Small intestine (tissue), 7 donors: ENCODE measurements around the gene ADGRG6. TPM values are rescaled to one million over a fixed set of nuclear protein-coding genes. Genes with fewer than 3 reads are reported as not detected.

Source experiments
- DNase-seq, 2 donors: peaks; one replicate each; pipeline versions ENCODE4 v3.0.0 to v3.0.0-alpha.2; 2013
- FAIRE-seq: peaks from 2 replicates; lab custom pipeline; 2012; peaks lifted over from hg19 to GRCh38; lab: Jason Lieb, UNC
- H3K27ac ChIP-seq, 3 donors: one replicate each; pipeline ENCODE4 v1.5.1; 2013; ENCODE audit warnings: low read length in 2 of 3, mild to moderate bottlenecking in 2 of 3, control low read depth in 1 of 3, inconsistent platforms in 1 of 3, low read depth in 1 of 3, moderate library complexity in 1 of 3
- H3K27me3 ChIP-seq, 3 donors: one replicate each; pipeline ENCODE4 v1.6.1; 2013; ENCODE audit warnings: low read length in 3 of 3, inconsistent platforms in 1 of 3; ENCODE audit not compliant: control insufficient read depth in 3 of 3, insufficient read depth in 3 of 3
- H3K36me3 ChIP-seq, 3 donors: one replicate each; pipeline ENCODE4 v1.6.1; 2013; ENCODE audit warnings: low read length in 3 of 3, inconsistent platforms in 1 of 3, low read depth in 1 of 3, mild to moderate bottlenecking in 1 of 3, moderate library complexity in 1 of 3; ENCODE audit not compliant: control insufficient read depth in 3 of 3, insufficient read depth in 2 of 3
- H3K4me1 ChIP-seq, 3 donors: one replicate each; pipeline ENCODE4 v1.6.1; 2013; ENCODE audit warnings: low read length in 2 of 3, inconsistent platforms in 1 of 3, low read depth in 1 of 3, mild to moderate bottlenecking in 1 of 3, moderate library complexity in 1 of 3; ENCODE audit not compliant: control insufficient read depth in 3 of 3, insufficient read depth in 2 of 3
- H3K4me3 ChIP-seq, 3 donors: one replicate each; pipeline ENCODE4 v1.5.1; 2013; ENCODE audit warnings: low read length in 3 of 3, control low read depth in 1 of 3, inconsistent platforms in 1 of 3, low read depth in 1 of 3, mild to moderate bottlenecking in 1 of 3, moderate library complexity in 1 of 3
- H3K9me3 ChIP-seq, 2 donors: one replicate each; pipeline ENCODE4 v1.6.1; 2013; ENCODE audit warnings: low read depth in 1 of 2, low read length in 1 of 2; ENCODE audit not compliant: control insufficient read depth in 2 of 2, insufficient read depth in 1 of 2
- WGBS, 3 donors: extraction: QIAGEN DNeasy Blood & Tissue Kit; methylation state at CpG; one replicate each; pipeline ENCODE4 v1.1.7; 2013; 5-methylcytosine and 5-hydroxymethylcytosine counted together
- polyA plus RNA-seq, 4 donors: library from polyadenylated mRNA; stranded (reverse) in 3 of 4; unstranded in 1 of 4; fragments of 200-250 nt in 3 of 4; fragments of 120-200 nt in 1 of 4; gene quantifications; one replicate each; pipeline versions ENCODE4 v1.2.1 to v1.2.3, GENCODE V29; 2013
- donor health status: healthy with polysubstance abuse.
- donor health status: control.
- donor health status: control.
- donor health status: Bipolar disorder and iron deficiency.
- donor health status: healthy.

Gene ADGRG6
- polyA plus RNA-seq, 4 donors: 5.4 to 25.8 (median 11.1) TPM

DNA sequence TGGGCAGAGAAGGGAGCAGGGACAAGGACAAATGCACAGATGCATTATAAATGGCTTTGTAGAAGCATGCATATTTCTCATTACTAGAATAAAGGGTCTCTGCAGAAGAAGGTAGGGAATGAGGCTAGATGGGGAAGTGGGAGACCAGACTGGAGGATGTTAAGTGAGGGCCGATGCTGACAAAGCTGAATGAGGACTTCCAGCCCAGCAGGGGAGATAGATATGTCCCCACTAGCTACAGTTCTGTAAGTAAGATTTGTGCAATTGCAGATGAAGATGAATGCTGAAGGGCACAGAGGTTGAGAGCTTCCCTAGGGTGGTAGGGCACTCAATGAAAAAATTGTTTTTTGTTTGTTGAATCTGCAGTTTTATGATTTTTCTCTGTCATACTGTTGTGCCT, 16.9 kb downstream of the ADGRG6 start:
- Histone ChIP-seq H3K27ac (no peak overlapping the region), H3K9me3 (no peaks in the 10 kb centered on the region), H3K27me3 (no peaks in the 10 kb centered on the region), H3K4me3 (no peak overlapping the region), H3K4me1 (no peaks in the 10 kb centered on the region), H3K36me3 (no peaks in the 10 kb centered on the region)
- WGBS, 3 donors: 74 to 83% (median 77%) methylated on average over 1 of the region's 1 CpG
- DNase-seq (no peak), FAIRE-seq (no peak)

DNA sequence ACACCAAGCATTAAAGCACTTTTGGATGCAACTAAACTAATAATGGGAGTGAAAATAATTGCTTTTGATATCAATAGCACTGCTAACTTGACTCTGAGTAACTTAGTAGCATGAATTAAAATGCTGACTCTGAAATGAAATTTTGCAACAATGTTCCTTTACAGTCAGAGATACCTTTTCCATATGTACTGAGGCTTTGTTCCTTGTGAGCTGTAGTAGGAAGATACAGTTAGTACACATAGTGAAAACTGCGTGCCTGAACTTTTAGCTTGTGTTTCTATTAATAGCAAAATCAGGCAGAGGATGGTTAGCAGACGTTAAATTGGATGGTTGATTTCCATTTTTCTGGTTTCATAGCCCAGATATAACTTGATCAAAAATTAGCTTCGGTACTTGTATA, 18.6 kb downstream of the ADGRG6 start:
- Histone ChIP-seq H3K4me1 (peaks cover 0 to 10% (median 0%) of the 10 kb centered on the region in 3 donors), H3K4me3 (no peak overlapping the region), H3K27me3 (no peaks in the 10 kb centered on the region), H3K27ac (no peak overlapping the region), H3K9me3 (peaks cover 0 to 2% of the 10 kb centered on the region in 2 donors), H3K36me3 (no peaks in the 10 kb centered on the region)
- no peak for FAIRE-seq
- WGBS, 3 donors: 70 to 93% (median 83%) methylated on average over 3 of the region's 3 CpGs
- DNase-seq: no peak

DNA sequence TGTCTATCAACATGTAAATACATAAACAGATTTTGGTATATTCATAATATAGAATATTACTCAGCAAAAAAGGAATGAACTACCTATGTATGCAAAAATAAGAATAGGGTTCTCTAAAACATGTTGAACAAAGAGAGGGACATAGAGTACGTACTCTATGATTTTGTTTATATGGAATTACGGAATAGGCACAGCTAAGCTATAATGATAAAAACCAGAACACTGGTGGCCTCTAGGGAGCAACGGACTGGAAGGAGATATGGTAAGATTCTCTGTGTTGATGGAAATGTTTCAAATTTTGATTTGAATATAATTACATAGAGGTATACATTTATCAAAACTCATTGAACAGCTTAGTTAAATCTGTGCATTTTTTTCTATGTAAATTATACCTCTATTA, 19.6 kb downstream of the ADGRG6 start:
- WGBS, 3 donors: 78 to 96% (median 85%) methylated on average over 3 of the region's 3 CpGs
- H3K27ac ChIP-seq: no peak overlapping the region
- H3K36me3 ChIP-seq: no peaks in the 10 kb centered on the region
- H3K9me3 ChIP-seq: peaks cover 0 to 2% of the 10 kb centered on the region in 2 donors
- DNase-seq (no peak), FAIRE-seq (peak; percentile 15)
- H3K27me3 ChIP-seq: no peaks in the 10 kb centered on the region
- H3K4me1 ChIP-seq: peaks cover 0 to 10% (median 0%) of the 10 kb centered on the region in 3 donors
- H3K4me3 ChIP-seq: no peak overlapping the region

DNA sequence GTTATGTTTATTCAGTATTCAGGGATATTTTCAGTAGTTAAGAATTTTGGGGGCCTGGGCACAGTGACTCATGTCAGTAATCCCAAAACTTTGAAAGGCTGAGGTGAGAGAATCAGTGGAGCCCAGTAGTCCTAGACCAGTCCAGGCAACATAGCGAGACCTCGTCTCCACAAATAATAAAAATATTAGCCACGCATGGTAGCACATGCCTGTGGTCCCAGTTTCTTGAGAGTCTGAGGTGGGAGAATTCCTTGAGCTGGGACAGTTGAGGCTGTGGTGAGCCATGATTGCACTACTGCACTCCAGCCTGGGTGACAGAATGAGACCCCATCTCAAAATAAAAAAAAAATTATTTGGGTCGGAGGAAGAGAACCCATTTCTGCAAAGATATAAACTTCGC, 20.3 kb downstream of the ADGRG6 start:
- no peaks in the 10 kb centered on the region for H3K27me3 ChIP-seq
- H3K9me3 ChIP-seq: peaks cover 0 to 2% of the 10 kb centered on the region in 2 donors
- 96 to 98% (median 97%) methylated on average over 5 of the region's 5 CpGs for WGBS, 3 donors
- H3K4me1 ChIP-seq: peaks cover 0 to 10% (median 0%) of the 10 kb centered on the region in 3 donors
- H3K4me3 ChIP-seq: no peak overlapping the region
- H3K27ac ChIP-seq: no peak overlapping the region
- no peak for DNase-seq
- FAIRE-seq: no peak
- H3K36me3 ChIP-seq: no peaks in the 10 kb centered on the region

DNA sequence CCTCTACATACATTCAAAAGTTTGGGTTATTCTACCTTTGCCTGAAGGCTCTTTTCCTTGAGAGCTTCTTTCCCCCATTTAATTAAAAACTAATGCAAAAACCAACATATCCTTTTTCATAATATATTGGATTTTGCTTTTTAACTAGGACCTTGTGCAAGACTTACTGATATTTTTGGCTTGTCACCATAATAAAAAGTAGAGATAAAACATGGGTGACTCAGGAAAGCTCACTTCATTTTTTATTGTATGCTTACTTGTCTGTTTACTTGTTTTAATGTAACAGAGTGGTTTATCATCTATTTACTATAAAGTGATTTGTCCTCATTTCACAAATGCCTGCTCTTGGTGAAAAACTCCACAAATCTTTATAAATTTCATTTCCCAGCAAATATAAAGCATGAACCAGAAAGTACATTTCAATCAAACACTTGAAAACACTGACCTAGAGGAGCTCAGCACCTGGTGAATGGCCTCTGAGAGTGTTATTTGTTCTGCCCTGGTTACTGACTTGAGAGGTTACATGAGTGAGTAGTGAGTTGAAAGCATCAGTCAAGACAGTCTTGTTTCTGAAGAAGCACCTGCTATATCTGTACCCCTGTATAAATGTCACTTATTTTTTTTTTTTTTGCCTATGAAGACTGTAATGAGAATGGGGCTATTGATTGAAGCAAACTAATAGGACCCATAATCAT, 20.8 kb downstream of the ADGRG6 start:
- peak in 1 of 2 donors; percentile 24 for DNase-seq
- Histone ChIP-seq H3K27ac (peak overlapping the region in 1 of 3 donors; percentile 40), H3K4me1 (peaks cover 0 to 10% (median 0%) of the 10 kb centered on the region in 3 donors), H3K4me3 (no peak overlapping the region), H3K36me3 (no peaks in the 10 kb centered on the region), H3K9me3 (peaks cover 0 to 2% of the 10 kb centered on the region in 2 donors), H3K27me3 (no peaks in the 10 kb centered on the region)
- no peak for FAIRE-seq

DNA sequence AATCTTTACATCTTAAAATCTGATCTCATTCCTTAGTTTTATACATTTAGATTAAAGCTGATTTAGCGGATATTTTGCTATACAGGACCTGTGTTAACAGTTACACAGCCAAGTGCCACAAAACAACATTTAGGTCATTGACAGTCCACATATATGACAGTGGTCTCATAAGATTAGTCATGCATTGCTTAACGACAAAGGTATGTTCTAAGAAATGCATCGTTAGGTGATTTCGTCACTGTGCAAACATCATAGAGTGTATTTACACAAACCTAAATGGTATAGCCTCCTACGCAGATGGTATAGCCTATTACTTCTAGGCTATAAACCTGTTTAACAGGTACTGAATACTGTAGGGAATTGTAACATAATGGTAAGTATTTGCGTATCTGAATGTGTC, 21.6 kb downstream of the ADGRG6 start:
- Histone ChIP-seq H3K27me3 (no peaks in the 10 kb centered on the region), H3K4me3 (no peak overlapping the region), H3K4me1 (peaks cover 0 to 10% (median 0%) of the 10 kb centered on the region in 3 donors), H3K36me3 (no peaks in the 10 kb centered on the region), H3K27ac (peak overlapping the region in 1 of 3 donors; percentile 40), H3K9me3 (peaks cover 0 to 2% of the 10 kb centered on the region in 2 donors)
- DNase-seq: peak; percentile 58 to 89
- FAIRE-seq: no peak
- 33 to 67% (median 51%) methylated on average over 6 of the region's 6 CpGs for WGBS, 3 donors

DNA sequence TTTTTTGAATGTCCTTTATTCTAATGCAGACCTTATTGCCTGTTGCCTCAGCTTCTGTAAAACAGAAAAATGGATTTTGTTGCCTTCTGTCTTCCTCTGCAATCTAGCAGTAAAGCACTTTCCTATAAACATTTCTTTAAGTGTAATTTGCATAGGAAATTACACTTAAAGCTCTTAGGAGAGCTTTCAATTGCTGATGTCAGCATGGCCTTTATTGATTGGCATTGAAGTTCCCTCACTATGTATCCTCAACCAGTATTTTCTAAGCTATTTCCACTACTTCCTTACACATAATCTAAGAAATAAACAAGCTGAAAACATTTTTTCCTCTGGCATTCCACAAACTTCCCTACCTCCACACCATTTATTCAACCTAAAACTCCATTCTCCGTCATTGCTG, 22.3 kb downstream of the ADGRG6 start:
- no peak for DNase-seq
- Histone ChIP-seq H3K27ac (peak overlapping the region in 1 of 3 donors; percentile 24), H3K4me3 (no peak overlapping the region), H3K36me3 (no peaks in the 10 kb centered on the region), H3K4me1 (peaks cover 0 to 10% (median 0%) of the 10 kb centered on the region in 3 donors), H3K27me3 (no peaks in the 10 kb centered on the region), H3K9me3 (peaks cover 0 to 2% of the 10 kb centered on the region in 2 donors)
- no peak for FAIRE-seq
- WGBS, 3 donors: 88 to 97% (median 93%) methylated on average over 1 of the region's 1 CpG

DNA sequence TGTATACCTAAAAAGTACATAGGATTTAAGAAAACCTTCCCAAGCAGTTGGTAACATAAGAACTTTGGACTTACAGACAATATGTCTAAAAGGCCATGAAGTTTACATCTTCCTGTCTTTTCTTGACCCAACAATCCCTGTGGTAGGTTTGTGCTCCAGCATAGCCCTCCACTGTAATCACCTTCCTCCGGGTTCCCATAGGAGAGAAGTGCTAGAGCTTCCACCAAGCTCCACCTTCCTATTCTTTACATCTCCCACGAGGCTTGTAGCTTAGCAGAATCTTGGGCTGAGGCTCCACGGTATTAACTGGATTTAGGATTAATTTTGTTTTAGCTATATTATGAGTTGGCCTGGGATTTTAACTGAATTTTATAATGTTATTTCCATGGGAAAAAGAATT, 23.3 kb downstream of the ADGRG6 start:
- WGBS, 3 donors: 79 to 96% (median 83%) methylated on average over 3 of the region's 3 CpGs
- Histone ChIP-seq H3K4me1 (peaks cover 0 to 10% (median 0%) of the 10 kb centered on the region in 3 donors), H3K27ac (no peak overlapping the region), H3K36me3 (no peaks in the 10 kb centered on the region), H3K4me3 (no peak overlapping the region), H3K27me3 (no peaks in the 10 kb centered on the region), H3K9me3 (peaks cover 0 to 2% of the 10 kb centered on the region in 2 donors)
- no peak for FAIRE-seq
- no peak for DNase-seq
